GM19240 (cell line): ENCODE results near the gene HLA-DMA.

ENCODE experiments used
- DNase-seq: peaks from one replicate; pipeline ENCODE4 v3.0.0; 2011; ENCODE audit warnings: low spot score; ENCODE audit not compliant: insufficient read length

The HLA-DMA gene

DNA sequence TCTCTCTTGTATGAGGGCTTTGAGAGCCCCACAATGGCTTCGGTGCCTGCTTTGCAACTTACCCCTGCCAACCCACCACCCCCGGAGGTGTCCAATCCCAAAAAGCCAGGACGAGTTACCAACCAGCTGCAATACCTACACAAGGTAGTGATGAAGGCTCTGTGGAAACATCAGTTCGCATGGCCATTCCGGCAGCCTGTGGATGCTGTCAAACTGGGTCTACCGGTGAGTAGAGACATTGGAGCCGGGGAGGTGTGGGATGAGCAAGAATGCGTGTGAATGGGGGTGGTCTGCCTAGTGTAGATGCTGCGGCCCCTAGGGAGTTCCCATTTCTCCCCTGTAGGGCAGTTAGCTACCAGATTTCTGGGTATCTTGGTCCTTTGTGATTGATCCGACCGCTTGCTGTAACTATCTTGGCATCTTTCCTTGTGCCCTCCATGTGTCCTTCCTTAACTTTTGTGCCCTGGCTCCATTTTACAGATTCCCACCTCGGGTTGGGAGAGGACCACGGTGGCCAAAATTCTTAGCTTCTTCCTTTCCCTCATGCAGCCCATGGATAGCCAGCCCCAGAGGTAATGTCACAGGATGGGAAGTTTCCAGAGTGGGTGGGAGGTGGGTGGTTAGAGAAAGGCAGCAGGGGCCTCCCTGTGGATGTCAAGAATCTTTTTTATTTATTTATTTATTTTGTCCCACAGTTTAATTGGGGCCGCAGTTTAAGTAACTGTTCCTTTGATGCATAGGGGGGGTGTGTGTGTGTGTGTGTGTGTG, 21.8 kb upstream of the HLA-DMA start:
- DNase-seq: no peak

GRCh38 chr6:32974016-32974333, 21.1 kb upstream of the HLA-DMA start:
- DNase-seq: no peak

DNA sequence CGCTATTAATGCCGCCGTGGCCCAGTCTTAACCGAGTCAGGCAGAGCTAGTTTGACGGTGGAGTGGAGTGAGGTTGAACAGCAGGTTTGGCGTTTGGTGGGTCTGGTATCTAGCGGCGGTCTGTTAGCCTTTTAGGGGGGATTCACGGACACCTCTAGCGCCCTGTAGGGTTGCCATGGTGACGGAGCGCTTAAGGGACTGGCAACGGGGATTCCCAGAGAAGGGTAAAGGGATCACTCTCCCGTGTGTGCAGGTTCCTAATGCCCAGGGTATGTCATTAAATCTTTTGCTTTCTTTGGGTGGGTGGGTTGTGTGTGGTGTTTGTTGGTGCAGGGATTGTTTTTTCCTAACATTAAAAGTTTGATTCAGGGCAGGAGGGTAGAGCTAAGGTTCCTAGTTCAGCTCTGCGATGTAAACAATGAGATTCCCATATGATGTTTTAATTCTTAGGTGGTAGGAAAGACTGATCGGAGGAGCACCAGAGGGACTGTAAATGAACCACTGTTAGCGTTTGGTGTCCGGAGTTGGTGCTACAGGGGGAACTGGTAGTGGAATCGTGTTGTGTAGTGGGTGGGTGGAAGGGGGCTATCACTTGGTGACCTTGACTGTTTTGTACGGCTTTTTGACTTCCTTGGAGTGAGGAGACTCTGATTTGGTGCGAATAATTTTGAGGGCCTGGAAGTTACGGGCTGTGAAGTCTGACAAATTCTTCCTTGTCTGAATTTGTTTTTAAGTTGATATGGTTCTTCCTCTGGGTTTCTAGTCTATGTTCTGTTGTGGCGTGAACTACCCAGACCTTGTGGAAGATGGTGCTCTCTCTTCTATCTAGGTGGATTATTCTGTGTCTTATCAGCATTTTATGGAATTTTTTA, 20.5 kb upstream of the HLA-DMA start:
- no peak for DNase-seq

DNA sequence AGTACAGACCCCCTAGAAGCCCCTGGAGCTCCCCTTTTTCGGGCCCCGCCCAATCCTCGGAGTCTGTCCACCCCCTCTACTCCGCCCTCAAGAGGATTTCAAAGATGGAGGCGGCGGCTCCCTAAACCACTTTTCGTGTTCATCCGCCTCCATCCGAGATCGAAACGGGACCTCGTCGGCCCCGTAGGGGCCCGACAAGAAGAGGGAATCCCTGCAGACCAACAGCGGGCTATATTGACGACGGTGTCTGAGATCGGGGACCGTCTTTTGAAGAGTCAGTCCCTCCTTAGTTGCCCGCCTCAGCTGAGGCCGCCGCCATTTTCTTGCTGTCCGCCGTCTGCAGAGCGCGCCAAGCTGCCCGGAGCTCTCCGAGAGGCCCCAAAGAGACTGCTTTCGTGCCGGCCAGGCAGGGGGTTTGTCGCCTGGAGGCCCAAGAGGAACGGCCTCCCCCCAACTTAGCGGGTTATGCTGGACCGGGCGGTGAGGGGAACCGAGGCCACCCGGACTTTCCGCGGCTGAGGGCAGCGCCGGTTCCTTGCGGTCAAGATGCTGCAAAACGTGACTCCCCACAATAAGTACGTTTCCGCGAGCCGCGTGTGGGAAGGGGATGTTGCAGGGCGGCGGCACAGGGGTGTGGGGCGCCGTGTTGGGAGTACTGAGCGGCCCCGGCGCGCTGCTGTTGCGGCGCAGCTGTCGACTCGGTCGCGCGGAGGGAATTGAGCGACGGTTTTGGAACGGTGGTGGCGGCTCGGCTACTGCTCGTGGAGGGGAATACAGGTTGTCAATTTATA, 19.7 kb upstream of the HLA-DMA start:
- no peak for DNase-seq

DNA sequence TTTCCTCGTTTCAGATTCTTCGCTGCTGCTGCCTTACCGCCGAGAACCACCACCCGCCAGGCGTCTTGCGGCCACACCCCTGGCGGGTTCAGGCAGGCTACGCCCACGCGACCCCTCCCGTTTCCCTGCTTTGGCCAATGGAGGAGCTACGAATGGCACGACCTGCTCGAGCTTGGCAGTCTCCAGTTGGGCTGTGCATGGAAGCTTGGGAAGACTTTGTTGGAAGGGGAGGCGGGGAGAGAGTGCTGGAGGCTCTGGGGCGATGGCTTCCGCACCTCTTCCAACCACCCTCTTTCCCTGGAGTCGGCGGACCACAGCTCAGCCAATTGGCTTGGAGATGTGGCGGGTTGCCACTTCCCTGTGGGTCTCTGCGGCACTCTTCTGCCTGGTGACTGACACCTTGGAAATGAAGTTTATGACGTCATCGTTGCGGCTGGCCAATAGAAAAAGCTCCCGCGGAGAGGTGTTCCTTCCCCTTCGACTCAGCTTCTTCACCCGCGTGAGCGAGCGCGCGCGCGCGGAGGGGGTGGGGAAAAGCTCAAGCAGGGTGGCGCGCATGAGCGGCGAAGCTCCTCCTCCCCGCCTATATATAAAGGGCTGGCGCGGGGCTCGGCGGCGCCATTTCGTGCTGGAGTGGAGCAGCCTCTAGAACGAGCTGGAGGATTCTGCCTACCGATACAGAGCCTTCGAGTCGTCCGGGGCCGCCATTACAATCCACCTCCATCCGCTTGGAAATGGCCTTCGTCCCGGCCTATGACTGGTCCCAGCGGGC, 18.9 kb upstream of the HLA-DMA start:
- peak; percentile 56 for DNase-seq

GRCh38 chr6:32971242-32971580, 18.3 kb upstream of the HLA-DMA start:
- DNase-seq: no peak

DNA sequence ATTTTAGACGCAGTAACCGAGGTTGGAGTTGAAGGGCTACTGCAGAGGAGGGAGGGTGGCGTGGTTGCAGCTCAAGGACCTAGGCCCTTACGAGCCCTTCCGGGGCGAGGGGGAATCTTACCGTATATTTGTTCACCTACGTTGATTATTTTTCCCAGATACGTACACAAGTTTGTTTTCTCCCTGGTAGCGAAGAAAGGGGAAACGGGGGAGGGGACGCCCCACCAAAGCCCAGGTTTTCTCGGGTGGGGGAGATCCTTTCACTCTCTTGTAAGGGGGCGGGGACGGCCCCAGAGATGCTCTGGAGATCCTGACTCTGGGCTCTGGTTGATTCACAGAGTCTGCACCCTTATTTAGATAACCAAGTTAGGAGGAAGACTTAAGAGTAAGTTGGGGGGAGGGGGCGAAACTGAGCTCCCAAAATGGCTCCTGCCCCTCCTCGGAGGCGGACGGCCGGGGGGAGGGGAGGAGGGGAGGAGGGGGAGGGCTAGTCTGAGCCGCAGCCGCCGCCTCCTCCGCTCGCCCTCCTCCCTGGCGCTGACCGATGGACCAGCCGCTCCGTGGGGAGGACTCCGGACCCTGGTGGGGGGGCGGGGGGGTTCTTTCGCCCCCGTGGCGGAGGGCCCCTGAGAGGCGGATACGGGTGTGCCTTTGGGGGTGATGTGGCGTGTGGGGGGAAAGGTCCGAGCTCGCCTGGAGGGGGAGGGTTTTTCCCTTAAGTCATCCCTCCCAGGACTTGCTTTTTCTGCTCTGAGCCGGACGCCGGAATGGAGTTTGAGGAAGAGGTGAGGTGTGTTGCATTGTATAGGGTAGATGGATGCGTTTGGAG, 17.7 kb upstream of the HLA-DMA start:
- no peak for DNase-seq

DNA sequence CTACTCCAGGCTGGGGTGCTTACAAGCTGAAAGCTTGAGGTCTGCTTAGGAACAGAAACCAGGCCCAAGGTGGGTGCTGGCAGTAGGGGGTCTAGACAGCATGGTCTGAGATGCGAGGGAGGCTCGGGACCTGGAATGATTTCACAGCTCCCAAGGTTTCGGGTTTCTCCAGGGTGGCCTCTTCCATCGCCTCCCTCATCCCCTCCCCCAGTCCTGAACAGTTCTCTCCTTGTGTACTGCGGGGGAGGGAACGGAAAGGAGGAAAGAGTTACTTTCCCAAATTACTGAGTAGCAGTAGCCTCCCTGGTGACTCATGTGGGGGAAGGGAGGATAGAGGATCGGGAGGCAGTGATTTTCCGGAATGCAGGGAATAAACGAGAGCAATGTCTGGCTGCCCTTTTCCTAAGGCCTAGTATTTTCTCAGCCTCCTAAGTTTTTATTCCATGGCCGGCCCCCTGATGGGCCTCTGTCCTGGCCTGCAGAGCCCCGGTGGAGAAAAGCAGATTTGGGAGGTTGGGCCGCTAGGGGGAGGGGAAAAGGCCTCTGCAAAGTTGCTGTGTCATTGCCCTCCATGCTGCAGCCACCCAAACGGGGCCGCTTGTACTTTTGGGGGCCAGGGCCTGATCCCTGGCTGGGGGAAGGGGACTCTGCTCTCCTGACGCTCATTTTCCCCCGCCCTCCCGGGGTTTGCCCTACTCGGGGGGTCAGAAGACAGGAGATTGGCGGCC, 17.0 kb upstream of the HLA-DMA start:
- DNase-seq: no peak

DNA sequence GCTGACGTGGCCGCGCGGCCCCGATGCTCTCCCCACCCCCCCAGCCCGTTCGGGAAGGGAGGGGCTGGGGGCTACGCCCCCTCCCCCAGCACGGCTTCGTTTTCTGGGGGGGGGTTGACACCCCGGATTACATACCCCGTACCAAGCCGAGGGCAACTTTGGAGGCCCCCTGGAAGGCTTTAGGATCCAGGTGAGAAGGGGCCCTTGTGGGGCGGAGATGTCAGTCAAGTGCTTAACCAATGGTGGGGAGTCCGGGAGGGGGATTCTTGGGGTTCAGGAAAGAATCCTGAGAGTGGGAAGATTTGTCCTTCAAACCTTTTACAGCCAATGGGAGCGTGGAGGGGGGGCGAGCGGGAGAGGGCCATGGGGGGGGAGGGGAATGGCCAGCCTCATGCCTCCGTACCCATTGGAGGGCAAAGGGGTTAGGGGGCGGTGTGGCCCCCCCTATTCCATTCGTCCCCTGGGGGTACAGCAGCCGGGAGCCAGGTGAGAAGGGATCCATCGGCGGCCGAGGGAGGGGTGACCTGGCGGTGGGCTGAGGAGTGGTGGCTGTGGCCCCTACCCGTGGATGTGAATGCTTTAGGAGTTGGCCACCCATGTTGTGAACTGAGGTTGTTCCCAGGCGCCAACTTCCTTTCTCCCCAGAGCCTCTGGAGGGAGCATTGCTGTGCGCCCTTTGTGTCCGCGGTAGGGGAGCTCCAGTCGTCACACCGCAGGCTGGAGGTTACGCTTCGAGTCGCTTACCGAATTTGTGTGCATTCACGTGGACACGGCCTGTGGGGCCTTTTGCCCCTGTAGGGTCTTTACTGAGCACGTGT, 16.2 kb upstream of the HLA-DMA start:
- no peak for DNase-seq

- DNase-seq: no peak
Measured at GRCh38 chr6:32968093-32968866, 15.4 kb upstream of the HLA-DMA start, which contains the start of gene BRD2. BRD2 (plus strand) TSS chr6:32968594; CDS start chr6:32972899, 4,305 bp downstream.

DNA sequence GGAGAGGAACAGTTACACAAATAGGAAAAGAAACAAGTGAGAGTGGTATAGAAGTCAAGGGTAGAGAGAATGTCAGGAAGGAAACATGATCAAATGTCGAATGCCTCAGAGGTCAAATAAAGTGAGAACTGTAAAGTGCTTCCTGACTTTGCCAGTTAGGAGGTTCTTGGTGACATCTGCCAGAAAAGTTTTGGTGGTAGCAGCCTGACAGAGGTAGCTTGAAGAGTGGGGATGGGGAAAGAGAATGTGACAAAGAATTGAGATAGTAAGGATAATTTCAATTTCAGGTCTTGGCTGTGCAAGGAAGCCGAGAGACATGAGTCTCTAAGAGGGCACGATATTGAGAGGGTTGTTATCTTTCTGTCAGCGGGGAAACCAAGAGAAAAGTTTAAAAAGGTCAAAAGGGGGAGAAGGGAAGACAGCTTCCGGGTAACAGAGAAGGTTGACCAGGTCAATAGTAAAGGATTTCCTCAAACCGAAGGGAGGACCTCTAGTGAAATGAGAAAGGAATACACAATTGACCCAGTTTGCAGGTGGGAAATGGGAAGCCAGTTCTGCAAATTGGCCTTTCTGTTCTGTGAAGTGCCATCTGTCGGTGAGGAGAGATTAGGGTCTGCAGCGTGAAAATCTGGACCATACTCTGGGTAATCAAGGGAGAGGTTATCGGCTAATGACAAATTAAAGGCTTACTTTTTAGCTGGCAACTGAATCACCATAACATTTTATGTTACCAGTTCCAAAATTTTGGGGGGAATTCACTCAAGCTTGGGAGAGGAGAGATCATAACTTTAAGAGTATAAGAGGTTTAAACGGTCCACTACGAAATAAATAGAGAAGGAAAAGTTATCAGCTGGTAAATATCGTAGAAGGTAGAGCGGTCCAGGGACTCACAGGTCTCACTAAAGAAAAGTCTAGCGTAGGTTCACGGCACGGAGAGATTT, 14.5 kb upstream of the HLA-DMA start:
- DNase-seq: no peak

DNA sequence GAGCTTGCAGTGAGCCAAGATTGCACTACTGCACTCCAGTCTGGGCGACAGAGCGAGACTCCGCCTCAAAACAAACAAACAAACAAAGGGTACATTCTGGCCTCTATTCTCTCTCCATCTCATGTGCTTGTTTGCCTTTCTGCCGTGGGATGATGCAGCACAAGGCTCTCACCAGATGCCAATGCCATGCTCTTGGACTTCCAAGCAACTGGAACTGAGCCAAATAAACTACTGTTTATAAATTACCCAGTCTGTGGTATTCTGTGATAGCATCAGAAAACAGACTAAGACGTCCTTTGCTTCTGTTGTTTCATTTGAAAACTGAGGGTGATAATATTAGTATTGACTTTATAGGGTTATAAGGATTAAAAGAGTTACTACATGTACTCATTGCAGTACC, 11.9 kb upstream of the HLA-DMA start:
- DNase-seq: no peak

GRCh38 chr6:32963866-32964265, 11.0 kb upstream of the HLA-DMA start:
- DNase-seq: no peak

DNA sequence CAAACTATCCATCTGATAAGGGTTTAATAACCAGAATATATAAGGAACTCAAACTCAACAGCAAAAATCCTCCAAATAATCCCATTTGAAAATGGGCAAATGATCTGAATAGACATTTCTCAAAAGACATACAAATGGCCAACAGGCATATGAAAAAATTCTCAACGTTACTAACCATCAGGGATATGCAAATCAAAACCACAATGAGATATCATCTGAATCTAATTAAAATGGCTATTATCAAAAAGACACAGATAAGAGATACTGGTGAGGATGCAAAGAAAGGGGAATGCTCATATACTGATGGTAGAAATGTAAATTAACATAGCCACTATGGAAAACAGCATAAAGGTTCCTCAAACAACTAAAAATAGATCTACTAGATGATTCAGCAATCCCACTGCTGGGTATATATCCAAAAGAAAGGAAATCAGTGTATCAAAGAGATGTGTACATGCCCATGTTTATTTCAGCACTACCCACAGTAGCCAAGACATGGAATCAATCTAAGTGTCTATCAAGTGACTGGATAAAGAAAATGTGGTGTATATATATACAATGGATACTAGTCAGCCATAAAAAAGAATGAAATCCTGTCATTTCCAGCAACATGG, 9.4 kb upstream of the HLA-DMA start:
- DNase-seq: no peak

DNA sequence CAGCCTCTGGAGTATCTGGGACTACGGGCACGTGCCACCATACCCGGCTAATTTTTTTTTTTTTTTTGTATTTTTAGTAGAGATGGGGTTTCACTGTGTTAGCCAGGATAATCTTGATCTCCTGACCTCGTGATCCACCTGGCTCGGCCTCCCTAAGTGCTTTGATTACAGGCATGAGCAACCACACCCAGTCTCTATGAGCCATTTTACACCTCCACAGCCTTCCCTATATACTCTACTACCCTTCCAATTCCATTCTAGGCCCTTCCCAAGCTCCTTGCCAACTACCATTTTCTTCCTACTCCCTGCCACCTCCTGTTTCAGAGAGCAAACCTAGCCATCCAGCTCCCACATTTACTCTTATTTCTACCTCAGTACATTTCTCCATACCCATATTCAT, 7.7 kb upstream of the HLA-DMA start:
- DNase-seq: no peak

DNA sequence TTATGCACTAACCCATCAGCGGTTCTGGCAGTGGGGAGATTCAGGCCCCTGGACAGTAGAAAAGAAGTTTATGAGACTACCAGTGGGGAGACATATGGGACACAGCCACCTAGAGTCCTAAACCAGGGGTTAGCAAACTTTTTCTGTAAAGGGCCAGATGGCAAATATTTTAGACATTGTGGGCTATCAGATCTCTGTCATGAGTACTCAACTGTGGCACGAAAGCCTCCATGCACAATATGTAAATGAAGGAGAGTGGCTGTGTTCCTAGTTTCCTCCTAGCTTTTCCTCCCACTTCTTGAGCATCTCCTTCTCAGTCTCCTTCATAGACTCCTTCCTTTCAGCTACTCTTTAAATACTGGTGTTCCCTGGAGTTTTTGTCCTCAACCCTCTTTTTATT, 3.3 kb upstream of the HLA-DMA start:
- DNase-seq: no peak
